ENCODE measurements around the gene INTS4. TPM values are rescaled to one million over a fixed set of nuclear protein-coding genes. Genes with fewer than 3 reads are reported as not detected.

Gene INTS4
- total RNA-seq, 2 donors from 2014 or later = 22.7 to 30.9 TPM

DNA sequence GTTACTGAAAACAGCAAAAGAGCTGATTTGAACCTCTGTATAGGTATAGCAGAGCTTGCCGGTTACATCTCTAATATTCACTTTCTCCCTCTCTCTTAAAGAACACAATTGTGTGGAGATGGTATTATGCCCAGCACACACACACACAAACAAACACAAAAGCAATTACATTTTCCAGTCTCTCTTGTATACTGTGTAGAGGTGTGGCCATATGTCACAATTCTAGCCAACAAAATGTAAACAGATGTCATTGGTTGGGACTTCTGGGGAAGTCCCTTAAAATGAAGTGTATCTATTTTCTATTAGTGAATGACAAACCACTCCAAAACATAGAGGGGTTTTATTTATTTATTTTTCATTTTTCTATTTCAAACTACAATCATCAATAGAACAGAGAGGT is 15.8 kb upstream of the INTS4 start:
- Histone ChIP-seq H3K36me3 (replicated peaks in 1 of 2; ENCODE audit: insufficient read depth in 1 of 2, low read depth in 2 of 2) (no peaks in the 10 kb centered on the region), H3K9me3 (no peaks in the 10 kb centered on the region), H3K4me1 (no peaks in the 10 kb centered on the region), H3K27ac (no peak overlapping the region), H3K27me3 (no peaks in the 10 kb centered on the region), H3K4me3 (no peak overlapping the region)
- WGBS, 2 donors = 95 to 100% methylated on average over 1 of the region's 1 CpG
- intact Hi-C loops (cut with DNase I) = no loop called here
- ATAC-seq = no peak
- no peak for TF ChIP-seq POLR2A (IDR thresholded peaks at IDR 0.05)
- TF ChIP-seq, protein P1, sequence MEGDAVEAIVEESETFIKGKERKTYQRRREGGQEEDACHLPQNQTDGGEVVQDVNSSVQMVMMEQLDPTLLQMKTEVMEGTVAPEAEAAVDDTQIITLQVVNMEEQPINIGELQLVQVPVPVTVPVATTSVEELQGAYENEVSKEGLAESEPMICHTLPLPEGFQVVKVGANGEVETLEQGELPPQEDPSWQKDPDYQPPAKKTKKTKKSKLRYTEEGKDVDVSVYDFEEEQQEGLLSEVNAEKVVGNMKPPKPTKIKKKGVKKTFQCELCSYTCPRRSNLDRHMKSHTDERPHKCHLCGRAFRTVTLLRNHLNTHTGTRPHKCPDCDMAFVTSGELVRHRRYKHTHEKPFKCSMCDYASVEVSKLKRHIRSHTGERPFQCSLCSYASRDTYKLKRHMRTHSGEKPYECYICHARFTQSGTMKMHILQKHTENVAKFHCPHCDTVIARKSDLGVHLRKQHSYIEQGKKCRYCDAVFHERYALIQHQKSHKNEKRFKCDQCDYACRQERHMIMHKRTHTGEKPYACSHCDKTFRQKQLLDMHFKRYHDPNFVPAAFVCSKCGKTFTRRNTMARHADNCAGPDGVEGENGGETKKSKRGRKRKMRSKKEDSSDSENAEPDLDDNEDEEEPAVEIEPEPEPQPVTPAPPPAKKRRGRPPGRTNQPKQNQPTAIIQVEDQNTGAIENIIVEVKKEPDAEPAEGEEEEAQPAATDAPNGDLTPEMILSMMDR (IDR thresholded peaks at IDR 0.05) = no peak
- DNase-seq = no peak

DNA sequence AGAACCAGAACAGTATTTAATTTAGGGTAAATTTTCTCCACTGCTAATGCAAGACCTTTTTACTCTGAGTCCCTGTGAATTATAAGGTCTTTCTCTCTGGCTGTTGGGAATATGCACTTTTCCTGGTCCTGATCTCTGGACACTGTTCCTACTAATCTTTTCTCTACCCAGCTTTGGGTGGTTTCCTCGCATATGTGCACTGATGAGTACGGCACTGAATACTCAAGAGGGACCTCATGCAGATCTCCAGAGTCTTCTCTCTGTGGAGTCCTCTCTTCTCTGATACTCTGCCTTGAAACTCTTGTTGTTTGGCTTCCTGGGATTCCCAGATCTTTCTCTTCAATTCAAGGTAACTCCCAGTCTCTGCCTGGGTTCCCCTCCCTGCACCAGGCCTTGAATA is 14.6 kb upstream of the INTS4 start:
- intact Hi-C loops (cut with DNase I) = no loop called here

DNA sequence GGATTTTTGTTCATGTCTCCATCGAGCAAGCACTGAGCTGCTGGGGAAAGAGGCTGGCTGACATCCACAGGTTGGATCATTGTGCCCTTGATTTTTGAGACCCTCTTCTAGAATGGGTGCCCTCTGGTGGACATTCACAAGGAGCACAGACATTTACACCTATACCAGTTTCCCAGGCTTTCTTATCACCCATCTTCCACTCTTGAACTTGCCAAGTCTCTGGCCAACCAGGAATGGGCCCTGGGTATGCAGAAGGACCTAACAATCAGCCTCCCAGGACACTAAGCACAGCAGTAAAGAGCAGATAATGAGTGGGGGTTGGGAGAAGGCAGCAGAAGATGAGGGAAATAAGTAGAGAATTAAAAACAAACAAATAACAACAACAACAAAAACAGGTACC is 5.7 kb upstream of the INTS4 start:
- WGBS, 2 donors = 0% methylated on average over 1 of the region's 1 CpG
- intact Hi-C loops (cut with DNase I) = no loop called here
- H3K36me3 ChIP-seq (replicated peaks in 1 of 2; ENCODE audit: insufficient read depth in 1 of 2, low read depth in 2 of 2) = no peaks in the 10 kb centered on the region
- no peak for TF ChIP-seq POLR2A (IDR thresholded peaks at IDR 0.05)
- TF ChIP-seq, protein P1 (IDR thresholded peaks at IDR 0.05) = peak; percentile 52 to 82 (median 78)
- no peaks in the 10 kb centered on the region for H3K27me3 ChIP-seq
- DNase-seq (peak; percentile 64 to 78 (median 74)), ATAC-seq (peak; percentile 91)
- no peak overlapping the region for H3K27ac ChIP-seq
- no peak overlapping the region for H3K4me3 ChIP-seq
- peaks cover 8% of the 10 kb centered on the region for H3K4me1 ChIP-seq
- H3K9me3 ChIP-seq = no peaks in the 10 kb centered on the region

More for the DNA sequence above, 14.6 kb upstream of the INTS4 start:
- Histone ChIP-seq H3K9me3 (no peaks in the 10 kb centered on the region), H3K27me3 (no peaks in the 10 kb centered on the region), H3K4me3 (no peak overlapping the region), H3K36me3 (replicated peaks in 1 of 2; ENCODE audit: insufficient read depth in 1 of 2, low read depth in 2 of 2) (no peaks in the 10 kb centered on the region), H3K27ac (no peak overlapping the region), H3K4me1 (no peaks in the 10 kb centered on the region)
- ATAC-seq (no peak), DNase-seq (no peak)
- TF ChIP-seq, protein P1 (IDR thresholded peaks at IDR 0.05) = no peak
- TF ChIP-seq POLR2A (IDR thresholded peaks at IDR 0.05) = no peak
- WGBS, 2 donors = 89 to 93% methylated on average over 2 of the region's 2 CpGs

DNA sequence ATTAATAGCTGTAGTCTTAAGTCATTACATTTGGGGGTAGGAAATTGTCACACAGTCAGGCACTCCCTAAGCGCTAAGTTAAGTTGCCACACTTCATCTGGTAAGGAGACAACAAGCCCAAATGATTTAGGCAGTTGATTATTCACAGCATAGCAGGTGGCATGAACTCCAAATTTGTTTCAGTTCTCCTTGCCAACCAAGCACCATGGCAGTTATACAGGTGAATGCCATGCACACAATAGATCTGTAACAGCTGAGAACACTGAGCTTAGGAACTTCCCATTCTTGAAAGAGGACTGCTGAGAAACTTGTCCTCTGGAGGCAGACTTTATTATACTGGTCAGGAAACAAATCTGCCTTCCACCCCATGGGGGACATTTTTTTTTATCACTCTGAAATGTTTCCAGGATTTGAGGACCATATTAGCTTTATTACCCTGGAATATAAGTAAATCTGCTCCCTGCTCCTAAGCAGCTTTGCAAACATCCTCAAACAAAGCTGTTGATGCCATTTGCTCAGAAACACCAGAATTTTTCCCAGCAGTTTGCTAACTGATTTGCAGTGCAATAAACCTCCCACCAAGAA is 5.1 kb upstream of the INTS4 start:
- no peak for DNase-seq
- no peak overlapping the region for H3K4me3 ChIP-seq
- H3K4me1 ChIP-seq = peaks cover 9% of the 10 kb centered on the region
- no peaks in the 10 kb centered on the region for H3K9me3 ChIP-seq
- no peaks in the 10 kb centered on the region for H3K36me3 ChIP-seq (replicated peaks in 1 of 2; ENCODE audit: insufficient read depth in 1 of 2, low read depth in 2 of 2)
- intact Hi-C loops (cut with DNase I) = loop anchor here (5.0 kb wide), 1 partner anchor 43 kb away; no protein-coding TSS in a partner anchor
- no peaks in the 10 kb centered on the region for H3K27me3 ChIP-seq
- 87 to 100% methylated on average over 1 of the region's 1 CpG for WGBS, 2 donors
- H3K27ac ChIP-seq = no peak overlapping the region
- no peak for ATAC-seq
- no peak for TF ChIP-seq POLR2A (IDR thresholded peaks at IDR 0.05)
- TF ChIP-seq, protein P1 (IDR thresholded peaks at IDR 0.05) = no peak

DNA sequence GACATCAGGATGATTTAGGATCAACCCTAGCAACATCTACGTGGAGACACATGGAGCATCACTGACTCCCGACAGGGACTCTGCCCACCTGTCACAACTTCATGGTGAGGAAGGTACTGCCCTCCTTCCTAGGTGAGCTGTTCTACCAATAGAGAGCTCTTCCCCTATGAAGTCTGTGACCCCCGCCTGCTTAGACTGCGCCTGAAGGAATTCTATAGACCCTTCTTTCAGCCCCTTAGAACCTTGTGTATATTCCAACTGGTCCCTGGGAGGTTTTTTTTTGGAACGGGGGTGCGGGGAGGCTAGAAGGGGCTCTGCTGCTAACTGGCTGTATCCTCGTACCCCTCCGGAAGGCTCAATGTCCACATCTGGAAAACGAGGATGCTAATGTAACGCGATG is 566 bp downstream of the INTS4 start:
- ATAC-seq (no peak), DNase-seq (no peak)
- H3K4me3 ChIP-seq = peak overlapping the region; percentile 23 to 72
- no peaks in the 10 kb centered on the region for H3K9me3 ChIP-seq
- peaks cover 0 to 5% of the 10 kb centered on the region in 2 donors for H3K36me3 ChIP-seq (replicated peaks in 1 of 2; ENCODE audit: insufficient read depth in 1 of 2, low read depth in 2 of 2)
- no peaks in the 10 kb centered on the region for H3K27me3 ChIP-seq
- intact Hi-C loops (cut with DNase I) = no loop called here
- WGBS, 2 donors = 1% methylated on average over 11 of the region's 11 CpGs
- H3K27ac ChIP-seq = peak overlapping the region; percentile 30 to 84 (median 57)
- H3K4me1 ChIP-seq = peaks cover 17% of the 10 kb centered on the region
- TF ChIP-seq, protein P1 (IDR thresholded peaks at IDR 0.05) = no peak
